Memory B cell (primary cell): ENCODE results near the gene MARK3.
A peak's percentile ranks its signal among the peaks of the same experiment; 100 is the strongest.
"Not testable (repeated sequence)": the region's sequence is repeated elsewhere in the genome, so short reads cannot be mapped to it uniquely, and the experiment has no call there.

Experiments
- ATAC-seq: fragments of 150-1000 bp; cut with Tn5 transposase; 2 replicates; pipeline ENCODE4 v1.10.0; 2021; ENCODE audit warnings: low read depth, mild to moderate bottlenecking, moderate library complexity
- DNase-seq, 2 donors: peaks; one replicate each; pipeline ENCODE4 v3.0.0; 2022; ENCODE audit warnings: low spot score in 2 of 2
- H3K27ac Mint-ChIP-seq: one replicate; pipeline ENCODE4 v1.8.0; 2022; ENCODE audit warnings: mild to moderate bottlenecking, moderate library complexity, mixed read lengths
- H3K27me3 Mint-ChIP-seq: one replicate; pipeline ENCODE4 v1.8.0; 2022; ENCODE audit warnings: mixed read lengths
- H3K36me3 Mint-ChIP-seq: one replicate; pipeline ENCODE4 v1.8.0; 2022; ENCODE audit warnings: mild to moderate bottlenecking, mixed read lengths
- H3K4me1 Mint-ChIP-seq: one replicate; pipeline ENCODE4 v1.8.0; 2022; ENCODE audit warnings: mixed read lengths
- H3K4me3 Mint-ChIP-seq: one replicate; pipeline ENCODE4 v1.8.0; 2022; ENCODE audit warnings: mild to moderate bottlenecking, moderate library complexity, mixed read lengths
- H3K9me3 Mint-ChIP-seq: one replicate; pipeline ENCODE4 v1.8.0; 2022; ENCODE audit warnings: mixed read lengths

MARK3 gene

DNA sequence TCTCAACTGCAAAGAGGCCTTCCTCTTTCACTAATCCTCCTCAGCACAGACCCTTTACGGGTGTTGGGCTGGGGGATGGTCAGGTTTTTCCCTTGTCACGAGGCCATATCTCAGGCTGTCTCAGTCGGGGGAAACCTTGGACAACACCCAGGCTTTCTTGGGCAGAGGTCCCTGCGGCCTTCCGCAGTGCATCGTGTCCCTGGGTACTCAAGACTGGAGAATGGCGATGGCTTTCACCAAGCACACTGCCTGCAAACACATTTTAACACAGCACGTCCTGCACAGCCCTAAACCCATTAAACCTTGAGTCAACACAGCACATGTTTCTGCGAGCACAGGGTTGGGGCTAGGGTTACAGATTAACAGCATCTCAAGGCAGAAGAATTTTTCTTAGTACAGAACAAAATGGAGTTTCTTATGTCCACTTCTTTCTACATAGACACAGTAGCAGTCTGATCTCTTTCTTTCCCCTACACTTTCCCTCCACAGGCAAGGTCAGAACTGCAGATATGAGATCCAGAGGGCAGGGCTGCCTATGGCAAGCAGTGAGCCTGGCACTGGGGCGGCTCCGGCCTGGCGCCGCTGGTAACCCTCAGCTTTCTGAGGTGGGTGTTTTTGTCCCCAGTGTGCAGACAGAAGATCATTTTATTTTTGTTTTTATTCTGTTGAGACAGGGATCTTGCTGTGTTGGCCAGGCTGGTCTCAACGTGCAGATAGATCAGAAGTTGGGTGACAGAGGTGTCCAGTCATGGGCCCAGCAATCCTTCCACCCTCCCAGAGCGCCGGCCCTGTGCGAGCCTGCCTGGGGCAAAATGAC is 140.4 kb downstream of the MARK3 start:
- not testable (repeated sequence) for H3K36me3 Mint-ChIP-seq, H3K27me3 Mint-ChIP-seq, H3K27ac Mint-ChIP-seq, H3K4me3 Mint-ChIP-seq, H3K9me3 Mint-ChIP-seq, DNase-seq, ATAC-seq
- peaks cover 23% of the 10 kb centered on the region for H3K4me1 Mint-ChIP-seq

GRCh38 chr14:103526247-103526913 is 141.2 kb downstream of the MARK3 start:
- DNase-seq: no peak
- ATAC-seq: no peak
- no peak overlapping the region for H3K4me3 Mint-ChIP-seq
- H3K27ac Mint-ChIP-seq: peak overlapping the region; percentile 92
- peaks cover 27% of the 10 kb centered on the region for H3K4me1 Mint-ChIP-seq
- H3K36me3 Mint-ChIP-seq: no peaks in the 10 kb centered on the region
- no peaks in the 10 kb centered on the region for H3K9me3 Mint-ChIP-seq
- no peaks in the 10 kb centered on the region for H3K27me3 Mint-ChIP-seq

DNA sequence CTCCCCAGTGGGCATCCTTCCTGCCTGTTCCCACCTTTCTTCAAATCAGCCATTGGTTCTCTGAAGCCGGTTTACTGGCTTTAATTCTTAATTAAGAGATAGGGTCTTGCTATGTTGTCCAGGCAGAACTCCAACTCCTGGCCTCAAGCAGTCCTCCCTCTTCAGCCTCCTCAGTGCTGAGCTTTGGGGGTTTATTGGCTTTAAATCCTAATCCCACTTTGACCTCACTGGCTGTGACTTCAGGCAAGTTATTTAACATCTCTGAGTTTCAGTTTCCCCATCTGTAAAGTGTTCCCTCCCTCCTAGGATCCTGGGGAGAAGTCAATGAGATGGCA is 141.7 kb downstream of the MARK3 start:
- no peaks in the 10 kb centered on the region for H3K9me3 Mint-ChIP-seq
- DNase-seq (no peak), ATAC-seq (no peak)
- H3K27ac Mint-ChIP-seq: peak overlapping the region; percentile 92
- peak overlapping the region; percentile 83 for H3K4me3 Mint-ChIP-seq
- peaks cover 31% of the 10 kb centered on the region for H3K4me1 Mint-ChIP-seq
- H3K27me3 Mint-ChIP-seq: no peaks in the 10 kb centered on the region
- peaks cover 2% of the 10 kb centered on the region for H3K36me3 Mint-ChIP-seq

GRCh38 chr14:103527408-103528145 is 142.4 kb downstream of the MARK3 start:
- ATAC-seq (peak; percentile 83), DNase-seq (peak; percentile 60 to 70)
- H3K36me3 Mint-ChIP-seq: peaks cover 3% of the 10 kb centered on the region
- H3K4me3 Mint-ChIP-seq: peak overlapping the region; percentile 83
- no peaks in the 10 kb centered on the region for H3K27me3 Mint-ChIP-seq
- H3K4me1 Mint-ChIP-seq: peaks cover 31% of the 10 kb centered on the region
- H3K27ac Mint-ChIP-seq: peak overlapping the region; percentile 92
- no peaks in the 10 kb centered on the region for H3K9me3 Mint-ChIP-seq

DNA sequence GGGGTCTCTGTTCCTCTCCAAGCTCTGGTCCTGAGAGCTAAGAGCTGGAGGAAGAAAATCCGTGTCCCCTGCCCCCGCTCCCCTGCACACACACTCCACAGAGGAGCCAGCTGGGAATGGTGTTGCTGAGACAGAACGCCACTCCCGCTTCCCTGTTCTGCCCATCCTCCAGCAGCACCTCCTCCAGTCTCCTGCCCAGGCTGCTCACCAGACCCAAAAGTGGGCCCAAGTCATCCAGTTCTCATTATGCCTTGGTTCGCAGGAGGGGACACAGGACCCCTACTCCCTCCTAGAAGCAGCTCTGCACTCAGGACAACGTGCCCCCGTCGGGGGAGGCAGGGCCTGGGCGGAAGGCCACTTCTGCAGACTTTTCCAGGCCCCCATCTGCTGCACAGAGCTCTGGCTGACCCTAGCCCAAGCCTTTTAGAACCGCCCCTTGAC is 143.0 kb downstream of the MARK3 start:
- no peak for DNase-seq
- H3K27me3 Mint-ChIP-seq: no peaks in the 10 kb centered on the region
- H3K27ac Mint-ChIP-seq: peak overlapping the region; percentile 92
- no peak for ATAC-seq
- no peaks in the 10 kb centered on the region for H3K9me3 Mint-ChIP-seq
- peaks cover 3% of the 10 kb centered on the region for H3K36me3 Mint-ChIP-seq
- H3K4me1 Mint-ChIP-seq: peaks cover 31% of the 10 kb centered on the region
- peak overlapping the region; percentile 95 for H3K4me3 Mint-ChIP-seq

DNA sequence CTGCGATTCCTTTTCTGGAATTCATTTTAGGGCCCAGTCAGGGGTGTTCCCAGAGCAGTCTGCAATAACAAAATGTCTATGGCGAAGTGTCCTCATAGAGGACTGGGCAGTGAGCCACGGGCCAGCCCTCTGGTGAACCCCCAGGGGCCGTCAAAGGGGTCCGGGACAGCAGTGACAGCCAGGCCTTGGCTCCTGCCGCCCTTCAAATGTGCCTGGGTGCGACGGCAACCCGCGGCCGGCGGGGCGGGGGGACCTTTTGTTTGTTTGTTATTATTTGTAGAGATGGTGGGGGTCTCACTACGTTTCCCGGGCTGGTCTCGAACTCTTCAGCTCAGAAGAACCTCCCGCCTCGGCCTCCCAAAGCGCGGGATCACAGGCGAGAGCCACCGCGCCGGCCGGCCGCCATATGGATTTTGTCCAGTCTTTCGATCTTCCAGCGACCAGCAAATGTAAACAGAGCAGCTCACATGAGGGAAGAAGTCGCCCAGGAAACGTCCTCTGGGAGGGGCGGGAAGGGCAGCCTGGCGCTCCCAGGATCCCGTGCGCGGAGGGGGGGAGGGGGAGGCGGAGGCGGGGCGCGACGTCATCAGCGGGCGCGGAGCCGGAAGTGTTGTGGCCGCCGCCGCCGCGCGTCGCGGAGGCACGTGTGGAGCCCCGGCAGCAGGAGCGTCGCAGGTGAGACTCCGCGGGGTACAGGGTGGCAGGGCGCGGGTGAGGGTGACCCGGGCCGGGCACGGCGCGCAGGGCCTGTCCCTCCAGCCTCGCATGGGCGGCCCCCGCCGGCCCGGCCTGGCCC is 143.6 kb downstream of the MARK3 start, which contains the start of gene TRMT61A:
TSS of gene TRMT61A (plus strand) at position 610 of the 796 bp plus-strand sequence. CDS start 783 bp downstream, outside the sequence.
- Mint-ChIP-seq H3K9me3 (no peaks in the 10 kb centered on the region), H3K4me3 (peak within 1 kb of the TSS; percentile 95), H3K27ac (peak within 1 kb of the TSS; percentile 92), H3K36me3 (peaks cover 3% of the 10 kb centered on the region), H3K4me1 (peaks cover 31% of the 10 kb centered on the region), H3K27me3 (no peaks in the 10 kb centered on the region)
- ATAC-seq (peak; percentile 72), DNase-seq (peak; percentile 59 to 62)

DNA sequence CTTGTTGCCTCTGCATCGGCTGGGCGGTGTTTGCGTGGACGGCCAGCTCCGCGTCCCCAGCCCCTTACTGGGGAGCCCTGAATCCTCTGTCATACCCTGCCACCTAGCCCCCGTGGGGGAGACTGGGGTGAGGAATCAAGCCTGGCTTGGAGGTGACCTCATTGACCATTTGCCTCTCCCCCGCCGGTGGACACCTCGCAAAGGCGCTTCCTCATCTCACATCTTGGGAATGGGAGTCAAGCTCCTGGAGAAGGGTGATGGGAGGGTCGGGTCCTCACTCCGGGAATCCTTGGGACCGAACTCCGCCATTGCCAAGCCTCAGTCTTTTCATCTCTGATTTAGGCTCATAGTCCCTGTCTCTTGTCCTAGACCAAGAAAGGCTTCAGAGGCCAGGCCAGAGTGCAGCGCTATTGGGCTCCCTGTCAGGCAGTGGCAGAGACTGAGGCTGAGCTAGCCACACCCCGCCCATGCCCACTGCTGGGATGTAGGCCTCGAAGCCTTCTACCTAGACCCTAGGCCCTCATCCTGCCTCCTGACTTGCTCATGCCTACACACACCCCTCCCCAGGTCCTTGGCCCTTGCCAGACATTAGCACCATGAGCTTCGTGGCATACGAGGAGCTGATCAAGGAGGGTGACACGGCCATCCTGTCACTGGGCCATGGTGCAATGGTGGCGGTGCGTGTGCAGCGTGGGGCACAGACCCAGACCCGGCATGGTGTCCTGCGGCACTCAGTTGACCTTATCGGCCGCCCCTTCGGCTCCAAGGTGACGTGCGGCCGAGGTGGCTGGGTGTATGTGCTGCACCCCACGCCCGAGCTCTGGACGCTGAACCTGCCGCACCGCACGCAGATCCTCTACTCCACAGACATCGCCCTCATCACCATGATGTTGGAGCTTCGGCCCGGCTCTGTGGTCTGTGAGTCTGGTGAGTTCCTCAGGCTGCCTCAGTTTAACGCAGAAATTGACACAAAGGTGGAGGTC is 144.5 kb downstream of the MARK3 start:
- no peaks in the 10 kb centered on the region for H3K27me3 Mint-ChIP-seq
- peaks cover 31% of the 10 kb centered on the region for H3K4me1 Mint-ChIP-seq
- H3K27ac Mint-ChIP-seq: peak overlapping the region; percentile 92
- DNase-seq (no peak), ATAC-seq (no peak)
- H3K36me3 Mint-ChIP-seq: peaks cover 3% of the 10 kb centered on the region
- peak overlapping the region; percentile 95 for H3K4me3 Mint-ChIP-seq
- H3K9me3 Mint-ChIP-seq: no peaks in the 10 kb centered on the region

DNA sequence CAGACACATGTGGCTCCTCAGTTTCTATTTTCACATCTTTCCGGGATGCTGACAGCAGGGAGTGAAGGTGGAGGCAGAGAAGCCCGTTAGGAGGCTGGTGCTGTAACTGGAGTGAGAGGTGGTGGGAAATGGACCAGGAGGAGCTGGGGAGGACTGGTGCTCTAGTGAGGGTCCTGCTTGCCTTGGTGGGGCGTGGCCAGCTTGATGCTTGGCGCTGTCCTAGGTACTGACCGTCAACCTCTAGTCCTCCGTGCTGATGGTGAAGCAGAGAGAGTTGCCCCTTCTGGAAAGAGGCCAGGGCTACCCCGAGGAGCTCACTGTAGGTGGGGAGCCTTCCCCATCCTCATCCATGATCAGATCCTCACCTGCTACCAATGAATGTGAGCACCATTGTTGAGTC is 145.2 kb downstream of the MARK3 start:
- no peak overlapping the region for H3K27ac Mint-ChIP-seq
- peaks cover 3% of the 10 kb centered on the region for H3K36me3 Mint-ChIP-seq
- no peak for DNase-seq
- H3K4me1 Mint-ChIP-seq: peaks cover 31% of the 10 kb centered on the region
- peak overlapping the region; percentile 95 for H3K4me3 Mint-ChIP-seq
- H3K27me3 Mint-ChIP-seq: no peaks in the 10 kb centered on the region
- H3K9me3 Mint-ChIP-seq: no peaks in the 10 kb centered on the region
- ATAC-seq: no peak

DNA sequence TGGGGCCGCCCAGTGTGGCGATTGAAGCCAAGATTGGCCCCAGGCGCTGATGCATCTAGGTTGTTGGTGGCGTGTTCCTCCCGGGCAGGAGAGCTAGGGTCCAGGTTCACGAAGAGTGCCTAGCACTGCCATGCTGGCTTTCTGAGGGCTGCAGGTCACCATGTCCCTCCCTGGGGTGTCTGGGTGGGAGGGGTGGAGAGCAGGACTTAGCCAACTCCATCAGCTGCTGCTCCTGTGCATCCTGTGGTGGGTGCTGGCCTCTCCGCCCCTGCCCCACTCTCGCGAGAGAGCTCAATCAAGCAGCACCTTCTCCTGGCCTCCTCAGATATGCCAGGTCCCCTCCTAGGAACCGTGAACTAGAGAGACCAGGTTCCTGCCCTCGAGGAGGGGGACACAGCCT is 145.6 kb downstream of the MARK3 start:
- ATAC-seq: no peak

DNA sequence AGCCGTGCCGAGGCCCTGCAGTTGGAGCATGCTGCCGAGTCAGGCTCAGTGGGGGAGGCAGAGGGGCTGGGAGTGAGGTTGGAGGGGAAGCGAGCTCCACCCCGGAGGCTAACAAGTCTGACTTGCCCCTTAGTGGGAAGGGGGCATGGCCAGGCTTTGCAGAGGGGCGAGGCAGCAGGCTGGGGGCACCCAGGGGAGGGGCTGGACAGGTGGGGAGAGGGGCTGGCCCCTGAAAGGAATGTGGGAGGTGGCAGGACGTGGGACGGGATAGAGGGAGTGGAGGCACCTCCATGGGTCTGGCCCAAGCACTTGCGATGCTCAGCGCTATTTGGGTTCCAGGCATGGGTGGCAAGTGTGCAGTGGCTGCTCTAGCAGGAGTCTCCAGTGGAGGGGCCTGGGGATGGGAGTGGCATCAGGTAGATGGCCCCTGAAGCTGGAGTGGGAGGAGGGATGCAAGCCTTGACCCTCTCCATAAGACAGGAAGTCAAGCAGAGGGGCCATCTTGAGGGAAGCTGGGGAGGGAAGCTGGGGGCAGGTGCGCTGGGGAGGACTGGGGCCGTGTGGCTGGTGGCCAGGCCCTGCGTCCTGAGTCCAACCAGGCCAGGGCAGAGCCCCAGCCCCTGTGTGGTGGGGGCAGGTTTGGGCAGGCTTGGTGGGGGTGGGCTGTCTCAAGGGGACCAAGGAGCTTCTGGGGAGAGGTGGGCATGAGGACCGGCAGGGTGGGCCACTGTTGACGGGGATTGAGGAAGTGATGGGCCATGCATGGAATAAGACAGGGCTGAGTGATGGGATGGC is 146.4 kb downstream of the MARK3 start:
- DNase-seq (no peak), ATAC-seq (no peak)
- Mint-ChIP-seq H3K4me1 (peaks cover 31% of the 10 kb centered on the region), H3K27me3 (no peaks in the 10 kb centered on the region), H3K27ac (no peak overlapping the region), H3K4me3 (peak overlapping the region; percentile 43), H3K36me3 (peaks cover 3% of the 10 kb centered on the region), H3K9me3 (no peaks in the 10 kb centered on the region)

More for the DNA sequence above, 145.6 kb downstream of the MARK3 start:
- Mint-ChIP-seq H3K36me3 (peaks cover 3% of the 10 kb centered on the region), H3K4me3 (no peak overlapping the region), H3K27me3 (no peaks in the 10 kb centered on the region), H3K4me1 (peaks cover 31% of the 10 kb centered on the region), H3K27ac (no peak overlapping the region), H3K9me3 (no peaks in the 10 kb centered on the region)
- DNase-seq: no peak

GRCh38 chr14:103532216-103533136 is 147.3 kb downstream of the MARK3 start:
- ATAC-seq (no peak), DNase-seq (no peak)
- no peaks in the 10 kb centered on the region for H3K27me3 Mint-ChIP-seq
- H3K4me1 Mint-ChIP-seq: peaks cover 25% of the 10 kb centered on the region
- H3K4me3 Mint-ChIP-seq: no peak overlapping the region
- H3K9me3 Mint-ChIP-seq: no peaks in the 10 kb centered on the region
- no peak overlapping the region for H3K27ac Mint-ChIP-seq
- peaks cover 3% of the 10 kb centered on the region for H3K36me3 Mint-ChIP-seq
